GM12872 (cell line): Measurements from ENCODE around the gene LRRC27.

ENCODE experiments used
- CTCF ChIP-seq: IDR thresholded peaks from 3 replicates; pipeline ENCODE4 v1.5.1; 2011; ENCODE audit warnings: low read depth, mild to moderate bottlenecking, low read length, moderate library complexity; ENCODE audit not compliant: insufficient read depth

The LRRC27 gene

DNA sequence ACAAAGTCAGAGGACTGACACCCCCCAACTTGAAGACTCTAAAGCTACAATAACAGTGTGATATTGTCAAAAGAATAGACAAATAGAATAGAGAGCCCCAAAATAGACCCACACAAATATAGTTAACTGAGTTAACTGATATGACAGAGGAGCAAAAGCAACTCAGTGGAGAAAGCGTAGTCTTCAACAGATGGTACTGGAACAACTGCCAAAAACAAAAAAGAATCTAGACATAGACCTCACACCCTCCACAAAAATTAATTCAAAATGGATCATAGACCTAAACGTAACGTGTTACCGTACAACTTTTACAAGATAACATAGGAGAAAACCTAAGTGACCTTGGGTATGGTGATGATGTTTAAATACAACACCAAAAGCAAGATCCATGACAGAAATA is 36.4 kb downstream of the LRRC27 start:
- no peak for TF ChIP-seq CTCF

GRCh38 chr10:132368881-132369635 is 37.1 kb downstream of the LRRC27 start:
- no peak for TF ChIP-seq CTCF

- no peak for TF ChIP-seq CTCF
Measured at GRCh38 chr10:132369636-132370185, 37.7 kb downstream of the LRRC27 start.

DNA sequence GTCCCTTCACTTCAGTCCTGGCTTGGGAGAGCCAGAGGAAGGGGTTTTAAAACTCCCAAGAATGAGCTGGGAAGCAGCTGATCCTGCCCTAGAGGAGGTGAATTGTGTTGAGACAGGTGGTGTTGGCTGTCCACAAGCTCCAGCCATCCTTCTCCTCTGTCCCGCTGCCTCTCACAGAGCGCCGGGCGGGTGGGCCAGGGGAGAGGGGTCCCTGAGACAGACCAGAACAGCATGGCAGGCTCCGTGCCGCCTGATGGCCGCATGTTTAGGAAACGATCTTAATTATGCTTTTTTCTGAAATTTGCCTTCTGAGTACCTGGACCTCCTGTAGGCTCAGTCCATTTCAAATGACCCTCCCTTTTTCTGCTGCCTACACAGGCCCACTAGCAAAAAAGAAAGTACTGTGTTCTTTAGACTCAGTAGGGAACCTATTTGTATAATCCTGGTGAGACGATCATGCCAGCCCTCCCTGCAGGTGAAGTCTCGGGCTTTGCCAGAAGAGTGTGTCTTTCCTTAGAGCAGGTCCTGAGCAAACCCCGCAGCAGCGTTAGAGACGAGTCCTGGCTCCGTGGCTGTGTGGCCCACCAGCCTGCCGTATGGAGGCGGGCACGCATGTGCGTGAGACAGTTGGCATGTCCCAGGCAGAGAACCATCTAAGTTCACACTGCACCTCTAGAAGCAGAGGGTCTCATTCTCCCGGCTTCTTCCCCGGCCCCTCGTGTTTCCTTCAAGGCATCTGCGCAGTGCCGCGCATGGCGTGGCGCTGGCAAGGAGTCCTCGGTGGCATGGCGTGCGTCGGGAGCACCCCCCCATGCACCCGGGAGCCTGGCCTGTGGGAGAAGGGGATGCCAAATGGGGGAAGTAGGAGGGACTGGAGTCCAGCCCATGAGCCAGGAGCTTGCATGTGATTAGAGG is 38.7 kb downstream of the LRRC27 start:
- TF ChIP-seq CTCF: no peak

- peak; percentile 69 for TF ChIP-seq CTCF
Measured at GRCh38 chr10:132371641-132372081, 39.7 kb downstream of the LRRC27 start.

DNA sequence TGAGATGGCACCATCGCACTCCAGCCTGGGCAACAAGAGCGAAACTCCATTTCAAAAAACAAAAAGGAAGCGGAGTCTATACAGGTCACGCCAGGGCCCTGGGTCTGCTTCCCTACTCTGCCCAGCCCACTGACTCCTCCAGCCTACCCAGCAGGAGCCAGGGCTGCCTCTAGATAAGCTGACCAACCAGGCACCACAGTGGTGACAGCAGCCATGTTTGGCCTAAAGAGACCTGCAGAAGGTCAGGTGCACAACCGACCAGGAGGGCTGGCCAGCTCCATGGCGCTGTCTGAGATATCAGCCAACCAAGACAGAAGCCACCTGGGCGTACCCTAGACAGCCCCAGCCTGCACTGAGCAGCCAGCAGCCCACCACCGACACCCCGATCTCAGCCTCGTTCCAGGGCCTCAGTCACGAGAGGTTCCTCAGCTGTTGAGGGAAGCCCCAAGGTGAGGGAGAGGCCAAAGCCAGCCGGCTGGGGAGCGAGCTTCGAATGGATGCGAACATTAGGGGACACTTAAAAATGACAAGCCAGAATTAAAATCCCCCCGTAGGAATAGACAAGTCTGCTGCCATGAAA is 40.6 kb downstream of the LRRC27 start:
- no peak for TF ChIP-seq CTCF
